ENCODE measurements around the gene EFCC1.
"Not testable (repeated sequence)": the region's sequence is repeated elsewhere in the genome, so short reads cannot be mapped to it uniquely, and the experiment has no call there.

Gene EFCC1

GRCh38 chr3:129084501-129084900 lies 83.4 kb downstream of the EFCC1 start:
- TF ChIP-seq, protein P1, sequence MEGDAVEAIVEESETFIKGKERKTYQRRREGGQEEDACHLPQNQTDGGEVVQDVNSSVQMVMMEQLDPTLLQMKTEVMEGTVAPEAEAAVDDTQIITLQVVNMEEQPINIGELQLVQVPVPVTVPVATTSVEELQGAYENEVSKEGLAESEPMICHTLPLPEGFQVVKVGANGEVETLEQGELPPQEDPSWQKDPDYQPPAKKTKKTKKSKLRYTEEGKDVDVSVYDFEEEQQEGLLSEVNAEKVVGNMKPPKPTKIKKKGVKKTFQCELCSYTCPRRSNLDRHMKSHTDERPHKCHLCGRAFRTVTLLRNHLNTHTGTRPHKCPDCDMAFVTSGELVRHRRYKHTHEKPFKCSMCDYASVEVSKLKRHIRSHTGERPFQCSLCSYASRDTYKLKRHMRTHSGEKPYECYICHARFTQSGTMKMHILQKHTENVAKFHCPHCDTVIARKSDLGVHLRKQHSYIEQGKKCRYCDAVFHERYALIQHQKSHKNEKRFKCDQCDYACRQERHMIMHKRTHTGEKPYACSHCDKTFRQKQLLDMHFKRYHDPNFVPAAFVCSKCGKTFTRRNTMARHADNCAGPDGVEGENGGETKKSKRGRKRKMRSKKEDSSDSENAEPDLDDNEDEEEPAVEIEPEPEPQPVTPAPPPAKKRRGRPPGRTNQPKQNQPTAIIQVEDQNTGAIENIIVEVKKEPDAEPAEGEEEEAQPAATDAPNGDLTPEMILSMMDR (IDR thresholded peaks at IDR 0.05; ENCODE audit: extremely low read depth, insufficient read depth, missing control alignments): no peak
- in situ Hi-C loops (cut with MboI; ENCODE audit: low pct_unique_long_range_greater_than_20kb, low sequenced_read_pairs, unreplicated experiment): no loop called here

GRCh38 chr3:129085165-129085715 lies 84.1 kb downstream of the EFCC1 start:
- in situ Hi-C loops (cut with MboI; ENCODE audit: low pct_unique_long_range_greater_than_20kb, low sequenced_read_pairs, unreplicated experiment): no loop called here
- no peak for DNase-seq (ENCODE audit: low spot score)
- TF ChIP-seq, protein P1 (IDR thresholded peaks at IDR 0.05; ENCODE audit: extremely low read depth, insufficient read depth, missing control alignments): no peak

More at GRCh38 chr3:129084501-129084900, 83.4 kb downstream of the EFCC1 start:
- DNase-seq (ENCODE audit: low spot score): no peak

DNA sequence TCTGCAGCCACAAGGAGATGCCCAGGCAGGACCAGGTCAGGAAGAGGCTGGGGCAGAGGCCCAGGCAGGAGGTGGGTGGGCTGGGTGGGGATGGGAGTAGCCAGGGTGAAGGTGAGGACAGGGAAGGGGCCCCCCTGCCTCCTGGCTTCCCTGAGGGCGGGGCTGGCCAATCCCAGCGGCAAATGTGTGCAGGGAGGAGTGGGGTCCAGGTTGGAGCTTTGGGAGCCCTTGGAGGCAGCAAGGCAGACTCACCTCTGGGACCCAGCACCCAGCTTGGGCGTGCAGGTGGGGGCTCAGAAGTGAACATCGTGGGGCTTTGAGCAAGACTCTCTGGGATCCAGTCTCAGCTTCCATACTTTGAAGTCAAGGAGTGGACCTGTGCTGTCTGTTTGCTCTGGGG lies 84.7 kb downstream of the EFCC1 start:
- no peak for DNase-seq (ENCODE audit: low spot score)
- TF ChIP-seq, protein P1 (IDR thresholded peaks at IDR 0.05; ENCODE audit: extremely low read depth, insufficient read depth, missing control alignments): no peak
- in situ Hi-C loops (cut with MboI; ENCODE audit: low pct_unique_long_range_greater_than_20kb, low sequenced_read_pairs, unreplicated experiment): no loop called here

DNA sequence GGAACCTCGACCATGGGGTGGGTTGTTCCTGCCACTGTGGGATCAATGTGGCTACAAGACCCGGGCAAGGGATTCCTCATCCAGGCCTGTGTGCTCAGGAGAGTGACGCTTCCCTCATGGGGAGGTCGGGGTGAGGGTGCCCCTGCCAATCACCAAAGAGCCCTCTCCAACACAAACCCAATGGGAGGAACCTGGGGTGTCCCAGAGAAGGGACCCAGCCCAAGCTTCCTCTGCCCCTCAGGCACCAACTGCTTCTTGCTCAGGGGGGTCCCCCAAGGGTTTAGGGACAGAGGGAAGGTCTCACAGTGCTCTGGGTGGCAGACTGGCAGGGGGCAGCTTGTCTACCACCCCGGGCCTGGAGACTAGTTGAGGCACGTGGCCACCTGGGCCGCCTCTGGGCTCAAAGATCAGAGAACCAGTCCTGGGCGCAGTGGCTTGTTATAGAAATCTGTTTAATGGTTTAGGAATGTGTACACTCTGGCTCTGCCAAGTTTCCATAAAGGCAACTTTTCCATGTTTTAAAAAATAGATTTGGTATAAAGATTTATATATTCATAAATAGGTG lies 86.1 kb downstream of the EFCC1 start:
- DNase-seq (ENCODE audit: low spot score): no peak
- in situ Hi-C loops (cut with MboI; ENCODE audit: low pct_unique_long_range_greater_than_20kb, low sequenced_read_pairs, unreplicated experiment): no loop called here
- TF ChIP-seq, protein P1 (IDR thresholded peaks at IDR 0.05; ENCODE audit: extremely low read depth, insufficient read depth, missing control alignments): no peak

- DNase-seq (ENCODE audit: low spot score); in situ Hi-C loops (cut with MboI; ENCODE audit: low pct_unique_long_range_greater_than_20kb, low sequenced_read_pairs, unreplicated experiment): not testable (repeated sequence)
Measured at GRCh38 chr3:129087904-129088303, 86.8 kb downstream of the EFCC1 start.

DNA sequence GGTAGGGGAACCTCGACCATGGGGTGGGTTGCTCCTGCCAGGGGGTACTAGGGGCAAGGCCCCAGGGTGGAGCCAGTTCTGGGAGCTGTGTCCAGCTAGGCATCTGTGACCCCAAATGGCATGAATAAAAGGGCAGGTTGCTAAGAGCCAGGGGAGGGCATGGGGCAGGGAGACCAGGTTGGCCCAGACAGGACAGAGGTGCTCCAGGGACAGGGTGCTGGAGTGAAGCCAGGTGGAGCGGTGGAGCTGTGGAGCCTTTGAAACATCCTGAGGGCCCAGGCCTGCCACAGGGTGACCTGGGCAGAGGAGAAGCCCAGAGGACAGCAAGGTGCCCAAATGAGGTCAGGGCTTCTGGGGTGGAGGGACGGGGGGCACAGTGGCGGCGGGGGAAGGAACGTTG lies 87.2 kb downstream of the EFCC1 start:
- in situ Hi-C loops (cut with MboI; ENCODE audit: low pct_unique_long_range_greater_than_20kb, low sequenced_read_pairs, unreplicated experiment); DNase-seq (ENCODE audit: low spot score): not testable (repeated sequence)
